BLaER1 treated with 17β-estradiol and CSF1 and Interleukin-3, amounts not matched to agents 10 nM and 100 nM (cell line): ENCODE measurements around the gene SBDS.

Experiments
- H3K27ac ChIP-seq, 11 experiments: shearing (Covaris generic); formaldehyde crosslinking; 2 replicates each; pipeline ENCODE4 v1.8.1; 2022
- H3K27me3 ChIP-seq, 11 experiments: shearing (Covaris generic); formaldehyde crosslinking; 2 replicates each; pipeline ENCODE4 v1.8.1; 2022
- H3K36me3 ChIP-seq, 11 experiments: shearing (Covaris generic); formaldehyde crosslinking; 2 replicates each; pipeline ENCODE4 v1.8.1; 2022
- H3K4me1 ChIP-seq, 10 experiments: shearing (Covaris generic); formaldehyde crosslinking; 2 replicates each; pipeline ENCODE4 v1.8.1; 2022
- H3K4me2 ChIP-seq, 11 experiments: shearing (Covaris generic); formaldehyde crosslinking; 2 replicates each; pipeline ENCODE4 v1.8.1; 2022
- H3K4me3 ChIP-seq, 10 experiments: shearing (Covaris generic); formaldehyde crosslinking; 2 replicates each; pipeline ENCODE4 v1.8.1; 2022
- H3K9ac ChIP-seq, 11 experiments: shearing (Covaris generic); formaldehyde crosslinking; 2 replicates each; pipeline ENCODE4 v1.8.1; 2022
- H3K9me3 ChIP-seq, 11 experiments: shearing (Covaris generic); formaldehyde crosslinking; replicated peaks in 1 of 11; 2 replicates each; pipeline ENCODE4 v1.8.1; 2022
- H4K20me1 ChIP-seq, 11 experiments: shearing (Covaris generic); formaldehyde crosslinking; 2 replicates each; pipeline ENCODE4 v1.8.1; 2022
- Cebpa-rat ChIP-seq, 11 experiments: shearing (Covaris generic); IDR thresholded peaks; 2 replicates each; pipeline ENCODE4 v1.8.1; 2022

SBDS gene

DNA sequence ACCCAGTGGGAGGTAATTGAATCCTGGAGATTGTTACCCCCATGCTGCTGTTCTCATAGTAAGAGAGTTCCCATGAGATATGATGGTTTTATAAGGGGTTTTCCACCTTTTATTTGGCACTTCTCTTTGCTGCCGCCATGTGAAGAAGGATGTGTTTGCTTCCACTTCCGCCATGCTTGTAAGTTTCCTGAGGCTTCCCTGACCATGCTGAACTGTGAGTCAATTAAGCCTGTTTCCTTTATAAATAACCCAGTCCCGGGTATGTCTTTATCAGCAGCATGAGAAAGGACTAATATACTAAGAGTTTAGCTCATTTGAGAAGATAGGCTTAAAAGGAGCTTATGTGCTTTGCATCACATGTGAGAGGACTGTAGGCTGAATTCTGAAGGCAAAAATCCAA lies 45.1 kb downstream of the SBDS start:
- Histone ChIP-seq H3K9ac (no peak overlapping the region), H3K4me3 (no peak overlapping the region), H3K36me3 (peaks cover 97 to 100% (median 99%) of the 10 kb centered on the region in 11 experiments), H3K4me2 (no peak overlapping the region), H3K9me3 (no peaks in the 10 kb centered on the region), H3K27ac (no peak overlapping the region), H3K4me1 (no peaks in the 10 kb centered on the region; a peak in 1 of 20 replicates), H4K20me1 (peaks cover 4 to 70% (median 31%) of the 10 kb centered on the region in 11 experiments; a peak in 15 of 22 replicates), H3K27me3 (no peaks in the 10 kb centered on the region)
- no peak for TF ChIP-seq Cebpa-rat (IDR thresholded peaks at IDR 0.05)

GRCh38 chr7:66948480-66949109 lies 46.8 kb downstream of the SBDS start:
- Histone ChIP-seq H3K9me3 (no peaks in the 10 kb centered on the region), H3K9ac (no peak overlapping the region), H3K4me2 (no peak overlapping the region), H3K27me3 (no peaks in the 10 kb centered on the region), H3K4me1 (no peaks in the 10 kb centered on the region; a peak in 1 of 20 replicates), H3K36me3 (peaks cover 97 to 100% (median 99%) of the 10 kb centered on the region in 11 experiments), H3K4me3 (no peak overlapping the region), H4K20me1 (peaks cover 9 to 79% (median 46%) of the 10 kb centered on the region in 11 experiments; a peak in 17 of 22 replicates), H3K27ac (no peak overlapping the region)
- no peak for TF ChIP-seq Cebpa-rat (IDR thresholded peaks at IDR 0.05)

DNA sequence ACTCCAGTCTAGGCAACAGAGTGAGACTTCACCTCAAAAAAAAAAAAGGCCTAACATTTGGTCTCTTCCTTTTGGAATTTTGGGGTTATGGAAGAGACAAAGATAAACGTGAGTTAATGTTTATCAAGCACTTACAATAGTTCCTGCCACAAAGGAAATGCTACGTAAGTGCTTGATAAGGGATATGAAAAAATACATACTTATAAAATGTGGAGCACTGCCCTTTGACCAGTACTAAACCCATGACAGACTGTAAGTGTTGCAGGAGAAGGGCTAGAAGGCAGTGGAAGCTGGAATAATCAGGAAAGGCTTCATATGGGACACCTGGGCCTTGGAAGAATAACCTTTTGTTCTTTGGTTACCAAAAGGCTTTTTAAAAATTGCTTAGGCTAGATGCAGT lies 48.8 kb downstream of the SBDS start:
- no peak overlapping the region for H3K4me3 ChIP-seq
- H3K27me3 ChIP-seq = no peaks in the 10 kb centered on the region
- peaks cover 10 to 85% (median 51%) of the 10 kb centered on the region in 11 experiments; a peak in 18 of 22 replicates for H4K20me1 ChIP-seq
- no peaks in the 10 kb centered on the region; a peak in 1 of 20 replicates for H3K4me1 ChIP-seq
- TF ChIP-seq Cebpa-rat (IDR thresholded peaks at IDR 0.05) = no peak
- H3K9me3 ChIP-seq = no peaks in the 10 kb centered on the region
- no peak overlapping the region for H3K4me2 ChIP-seq
- H3K27ac ChIP-seq = no peak overlapping the region
- peaks cover 97 to 100% (median 98%) of the 10 kb centered on the region in 11 experiments for H3K36me3 ChIP-seq
- no peak overlapping the region for H3K9ac ChIP-seq

GRCh38 chr7:66939325-66939724 lies 56.1 kb downstream of the SBDS start:
- peaks cover 78 to 99% (median 95%) of the 10 kb centered on the region in 11 experiments for H3K36me3 ChIP-seq

DNA sequence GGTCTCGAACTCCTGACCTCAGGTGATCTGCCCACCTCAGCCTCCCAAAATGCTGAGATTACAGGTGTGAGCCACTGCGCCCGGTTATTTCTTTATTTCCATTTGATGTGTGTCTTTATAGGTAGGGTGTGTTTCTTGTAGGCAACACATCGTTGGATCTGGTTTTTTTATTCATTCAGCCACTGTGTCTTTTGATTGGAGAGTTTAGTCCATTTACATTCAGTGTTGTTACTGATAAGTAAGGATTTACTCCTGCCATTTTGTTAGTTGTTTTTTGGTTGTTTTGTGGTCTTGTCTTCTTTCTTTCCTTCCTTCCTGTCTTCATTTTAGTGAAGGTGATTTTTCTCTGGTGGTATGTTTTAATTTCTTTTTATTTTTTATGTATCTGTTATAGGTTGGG lies 57.4 kb downstream of the SBDS start:
- H3K9me3 ChIP-seq = peaks cover 21 to 38% (median 34%) of the 10 kb centered on the region in 11 experiments; a peak in 21 of 22 replicates
- H4K20me1 ChIP-seq = peaks cover 73 to 98% (median 92%) of the 10 kb centered on the region in 11 experiments; a peak in 21 of 22 replicates
- H3K4me3 ChIP-seq = no peak overlapping the region
- no peaks in the 10 kb centered on the region for H3K27me3 ChIP-seq
- H3K4me2 ChIP-seq = no peak overlapping the region
- H3K27ac ChIP-seq = no peak overlapping the region
- H3K36me3 ChIP-seq = peaks cover 68 to 98% (median 87%) of the 10 kb centered on the region in 11 experiments
- no peak for TF ChIP-seq Cebpa-rat (IDR thresholded peaks at IDR 0.05)
- H3K4me1 ChIP-seq = peaks cover 0 to 6% (median 1%) of the 10 kb centered on the region in 10 experiments; a peak in 5 of 20 replicates
- H3K9ac ChIP-seq = no peak overlapping the region

More at GRCh38 chr7:66939325-66939724, 56.1 kb downstream of the SBDS start:
- Histone ChIP-seq H3K4me3 (no peak overlapping the region), H3K27me3 (no peaks in the 10 kb centered on the region), H3K9me3 (peaks cover 21 to 37% (median 34%) of the 10 kb centered on the region in 11 experiments; a peak in 21 of 22 replicates), H3K9ac (no peak overlapping the region), H3K27ac (no peak overlapping the region), H3K4me1 (0 out of 20 replicates have a peak, but pooled peaks cover 0 to 4% (median 0%) of the 10 kb centered on the region in 10 experiments), H3K4me2 (no peak overlapping the region), H4K20me1 (peaks cover 74 to 98% (median 92%) of the 10 kb centered on the region in 11 experiments; a peak in 21 of 22 replicates)
- no peak for TF ChIP-seq Cebpa-rat (IDR thresholded peaks at IDR 0.05)
